Ishikawa (cell line): ENCODE measurements around the gene TWF1.
A peak's percentile ranks its signal among the peaks of the same experiment; 100 is the strongest.

Source experiments
- CEBPB ChIP-seq: IDR thresholded peaks from 2 replicates; pipeline ENCODE4 v1.6.1; 2012
- CREB1 ChIP-seq: IDR thresholded peaks from 2 replicates; pipeline ENCODE4 v1.6.1; 2012; ENCODE audit warnings: low read depth
- EGR1 ChIP-seq: IDR thresholded peaks from 2 replicates; pipeline ENCODE4 v1.6.1; 2012
- EP300 ChIP-seq: IDR thresholded peaks from 2 replicates; pipeline ENCODE4 v1.6.1; 2012; ENCODE audit warnings: borderline replicate concordance
- FOXM1 ChIP-seq: IDR thresholded peaks from 2 replicates; pipeline ENCODE4 v1.6.1; 2012; ENCODE audit warnings: low read depth, borderline replicate concordance
- NFIC ChIP-seq: IDR thresholded peaks from 2 replicates; pipeline ENCODE4 v1.6.1; 2012
- RAD21 ChIP-seq: IDR thresholded peaks from 2 replicates; pipeline ENCODE4 v1.6.1; 2012; ENCODE audit warnings: low read depth
- TAF1 ChIP-seq: IDR thresholded peaks from 2 replicates; pipeline ENCODE4 v1.6.1; 2012; ENCODE audit warnings: low read depth, mild to moderate bottlenecking
- TCF12 ChIP-seq: IDR thresholded peaks from 2 replicates; pipeline ENCODE4 v1.6.1; 2012; ENCODE audit warnings: low read depth
- TEAD4 ChIP-seq: IDR thresholded peaks from 2 replicates; pipeline ENCODE4 v1.6.1; 2012
- YY1 ChIP-seq: IDR thresholded peaks from 2 replicates; pipeline ENCODE4 v1.6.1; 2012; ENCODE audit warnings: low read depth
- ZBTB7A ChIP-seq: IDR thresholded peaks from 2 replicates; pipeline ENCODE4 v1.6.1; 2012; ENCODE audit warnings: low read depth
- TF ChIP-seq, protein P1 (sequence below): IDR thresholded peaks from 2 replicates; pipeline ENCODE4 v1.6.1; 2012
- TF ChIP-seq, protein P2 (sequence below): IDR thresholded peaks from 2 replicates; pipeline ENCODE4 v1.6.1; 2012
- TF ChIP-seq, protein P3 (sequence below): IDR thresholded peaks from 2 replicates; pipeline ENCODE4 v1.6.1; 2012; ENCODE audit warnings: low read depth, mild to moderate bottlenecking

Gene TWF1

GRCh38 chr12:43847425-43848225, 41.5 kb upstream of the TWF1 start:
- TF ChIP-seq CEBPB (peak; percentile 71), TEAD4 (peak; percentile 72), NFIC (peak; percentile 32; the same call in 1 of the 2 replicates), TCF12 (peak; percentile 71), FOXM1 (peak; percentile 64; the same call in 1 of the 2 replicates), EP300 (peak; percentile 65; the same call in 1 of the 2 replicates)

DNA sequence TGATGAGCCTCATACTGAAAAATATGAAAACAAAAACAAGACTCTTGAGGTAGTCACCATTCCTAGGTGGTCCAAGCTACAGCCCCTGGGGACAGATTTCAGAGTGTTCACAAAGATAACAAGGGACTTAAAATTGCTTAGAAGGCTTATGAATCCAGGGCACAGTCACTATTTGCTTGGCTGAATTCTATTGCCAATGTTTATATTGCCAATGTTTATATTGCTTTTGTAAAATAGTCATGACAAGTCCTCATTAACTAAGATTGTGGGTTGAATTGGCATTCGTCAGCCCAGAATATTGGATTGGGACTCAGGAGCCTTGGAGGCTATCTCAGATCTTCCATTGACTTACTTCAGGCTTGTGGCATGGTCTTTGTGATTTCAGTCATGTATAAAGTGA, 36.1 kb upstream of the TWF1 start:
- no peak for TF ChIP-seq RAD21
- no peak for TF ChIP-seq NFIC
- no peak for TF ChIP-seq YY1
- no peak for TF ChIP-seq EGR1
- TF ChIP-seq ZBTB7A, result no peak

- no peak for TF ChIP-seq CREB1
- TF ChIP-seq, protein P1, sequence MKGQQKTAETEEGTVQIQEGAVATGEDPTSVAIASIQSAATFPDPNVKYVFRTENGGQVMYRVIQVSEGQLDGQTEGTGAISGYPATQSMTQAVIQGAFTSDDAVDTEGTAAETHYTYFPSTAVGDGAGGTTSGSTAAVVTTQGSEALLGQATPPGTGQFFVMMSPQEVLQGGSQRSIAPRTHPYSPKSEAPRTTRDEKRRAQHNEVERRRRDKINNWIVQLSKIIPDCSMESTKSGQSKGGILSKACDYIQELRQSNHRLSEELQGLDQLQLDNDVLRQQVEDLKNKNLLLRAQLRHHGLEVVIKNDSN, result no peak
- TF ChIP-seq YY1, result no peak
- no peak for TF ChIP-seq CEBPB
- no peak for TF ChIP-seq TEAD4
- TF ChIP-seq NFIC, result no peak
- TF ChIP-seq, protein P2, sequence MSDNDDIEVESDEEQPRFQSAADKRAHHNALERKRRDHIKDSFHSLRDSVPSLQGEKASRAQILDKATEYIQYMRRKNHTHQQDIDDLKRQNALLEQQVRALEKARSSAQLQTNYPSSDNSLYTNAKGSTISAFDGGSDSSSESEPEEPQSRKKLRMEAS, result no peak
- no peak for TF ChIP-seq RAD21
- TF ChIP-seq EGR1, result no peak
- TF ChIP-seq ZBTB7A, result no peak
- TF ChIP-seq FOXM1, result no peak
- TF ChIP-seq, protein P3, sequence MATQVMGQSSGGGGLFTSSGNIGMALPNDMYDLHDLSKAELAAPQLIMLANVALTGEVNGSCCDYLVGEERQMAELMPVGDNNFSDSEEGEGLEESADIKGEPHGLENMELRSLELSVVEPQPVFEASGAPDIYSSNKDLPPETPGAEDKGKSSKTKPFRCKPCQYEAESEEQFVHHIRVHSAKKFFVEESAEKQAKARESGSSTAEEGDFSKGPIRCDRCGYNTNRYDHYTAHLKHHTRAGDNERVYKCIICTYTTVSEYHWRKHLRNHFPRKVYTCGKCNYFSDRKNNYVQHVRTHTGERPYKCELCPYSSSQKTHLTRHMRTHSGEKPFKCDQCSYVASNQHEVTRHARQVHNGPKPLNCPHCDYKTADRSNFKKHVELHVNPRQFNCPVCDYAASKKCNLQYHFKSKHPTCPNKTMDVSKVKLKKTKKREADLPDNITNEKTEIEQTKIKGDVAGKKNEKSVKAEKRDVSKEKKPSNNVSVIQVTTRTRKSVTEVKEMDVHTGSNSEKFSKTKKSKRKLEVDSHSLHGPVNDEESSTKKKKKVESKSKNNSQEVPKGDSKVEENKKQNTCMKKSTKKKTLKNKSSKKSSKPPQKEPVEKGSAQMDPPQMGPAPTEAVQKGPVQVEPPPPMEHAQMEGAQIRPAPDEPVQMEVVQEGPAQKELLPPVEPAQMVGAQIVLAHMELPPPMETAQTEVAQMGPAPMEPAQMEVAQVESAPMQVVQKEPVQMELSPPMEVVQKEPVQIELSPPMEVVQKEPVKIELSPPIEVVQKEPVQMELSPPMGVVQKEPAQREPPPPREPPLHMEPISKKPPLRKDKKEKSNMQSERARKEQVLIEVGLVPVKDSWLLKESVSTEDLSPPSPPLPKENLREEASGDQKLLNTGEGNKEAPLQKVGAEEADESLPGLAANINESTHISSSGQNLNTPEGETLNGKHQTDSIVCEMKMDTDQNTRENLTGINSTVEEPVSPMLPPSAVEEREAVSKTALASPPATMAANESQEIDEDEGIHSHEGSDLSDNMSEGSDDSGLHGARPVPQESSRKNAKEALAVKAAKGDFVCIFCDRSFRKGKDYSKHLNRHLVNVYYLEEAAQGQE, result no peak
- TF ChIP-seq TCF12, result no peak
- no peak for TF ChIP-seq TAF1
- TF ChIP-seq EP300, result no peak
These were observed 35.1 kb upstream of the TWF1 start for GRCh38 chr12:43841253-43841652.

DNA sequence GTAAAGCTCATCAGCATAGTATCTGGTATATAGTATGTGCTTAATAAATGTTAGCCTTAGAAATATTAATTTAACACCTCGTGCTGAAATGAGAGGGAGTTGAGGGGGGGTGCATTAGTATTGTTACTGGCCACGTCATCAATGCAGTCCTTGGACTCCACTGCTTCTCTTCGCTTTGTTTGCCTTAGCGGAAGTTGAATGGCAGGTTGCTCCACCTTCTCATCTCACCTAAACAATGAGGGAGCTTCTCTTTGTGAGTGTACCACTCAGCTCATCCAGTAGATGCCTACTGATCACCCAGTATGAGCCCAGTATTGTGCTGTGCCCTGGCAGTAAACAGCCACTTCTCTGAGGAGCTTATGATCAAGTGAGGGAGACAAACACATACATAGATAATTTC, 34.2 kb upstream of the TWF1 start:
- TF ChIP-seq YY1 (no peak), TCF12 (no peak), EP300 (no peak), ZBTB7A (no peak)
- TF ChIP-seq, protein P3, result no peak
- TF ChIP-seq, protein P2, result no peak

GRCh38 chr12:43836475-43836989, 30.4 kb upstream of the TWF1 start:
- 0 out of 2 replicates have a peak, but pooled peaks have one; percentile 7 for TF ChIP-seq EGR1
- TF ChIP-seq CREB1, result no peak
- TF ChIP-seq CEBPB, result no peak

GRCh38 chr12:43835656-43836474, 29.7 kb upstream of the TWF1 start, which contains the start of gene TMEM117:
TSS of gene TMEM117 (plus strand) at chr12:43836081.
- TF ChIP-seq TEAD4, result peak; percentile 25; the same call in 1 of the 2 replicates
- peak; percentile 67; the same call in 1 of the 2 replicates for TF ChIP-seq YY1
- TF ChIP-seq, protein P1, result no peak
- TF ChIP-seq EP300, result no peak; the same call in 1 of the 2 replicates
- peak; percentile 71; the same call in 1 of the 2 replicates for TF ChIP-seq EGR1
- TF ChIP-seq ZBTB7A, result 0 out of 2 replicates have a peak, but pooled peaks have one; percentile 59
- no peak for TF ChIP-seq FOXM1
- TF ChIP-seq TAF1, result no peak
- no peak for TF ChIP-seq RAD21
- TF ChIP-seq, protein P3, result no peak
- TF ChIP-seq, protein P2, result peak; percentile 90
- TF ChIP-seq CREB1, result no peak
- no peak for TF ChIP-seq NFIC
- TF ChIP-seq CEBPB, result no peak
- peak; percentile 22; the same call in 1 of the 2 replicates for TF ChIP-seq TCF12
